ENCODE measurements around the gene EFCAB9. TPM values are rescaled to one million over a fixed set of nuclear protein-coding genes. Genes with fewer than 3 reads are reported as not detected.
"Not testable (repeated sequence)": the region's sequence is repeated elsewhere in the genome, so short reads cannot be mapped to it uniquely, and the experiment has no call there.

Gene EFCAB9
- total and polyA plus RNA-seq, 11 donors: not detected

DNA sequence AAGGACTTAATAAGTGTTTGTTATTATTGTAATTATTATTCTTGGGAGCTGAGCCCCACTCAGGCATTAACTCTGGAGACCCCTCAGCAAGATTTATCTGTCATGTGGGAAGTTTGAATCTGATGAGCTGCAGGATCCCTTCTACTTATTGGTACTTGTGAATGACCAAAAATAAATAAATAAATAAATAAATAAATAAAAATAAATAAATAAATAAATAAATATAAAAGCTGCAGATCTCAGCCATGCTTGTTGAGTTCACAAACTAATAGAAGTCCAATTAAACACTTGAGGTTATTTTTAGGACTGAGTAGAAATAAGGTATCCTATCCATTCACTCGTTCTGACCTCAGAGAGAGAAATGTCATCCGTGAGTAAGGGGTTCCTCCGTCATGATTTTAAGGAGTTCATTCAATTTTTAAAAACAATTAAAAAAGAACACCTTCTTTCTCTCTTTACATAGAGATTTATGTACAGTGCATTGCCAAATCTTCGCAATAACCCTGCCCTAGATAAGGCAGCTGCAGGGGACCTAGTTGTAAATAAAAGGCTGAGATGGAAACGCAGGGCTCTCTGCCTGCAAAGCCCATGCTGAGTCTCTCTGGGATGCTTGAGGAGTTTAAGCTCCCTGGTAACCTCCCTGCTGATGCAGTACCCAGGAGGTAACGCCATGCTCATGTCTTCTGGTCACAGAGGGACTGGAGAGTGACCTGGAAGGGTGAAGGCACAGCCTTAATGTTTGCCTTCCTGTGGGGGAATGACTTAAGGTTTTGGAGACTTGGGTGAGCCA is 1.2 kb downstream of the EFCAB9 start:
- intact Hi-C loops (cut with DNase I): loop anchor here in 1 of 10 donors (10.0 kb wide), 1 partner anchor 100 kb away; no protein-coding TSS in a partner anchor
- WGBS, 4 donors: 62 to 74% (median 66%) methylated on average over 6 of the region's 6 CpGs
- ATAC-seq: no peak

DNA sequence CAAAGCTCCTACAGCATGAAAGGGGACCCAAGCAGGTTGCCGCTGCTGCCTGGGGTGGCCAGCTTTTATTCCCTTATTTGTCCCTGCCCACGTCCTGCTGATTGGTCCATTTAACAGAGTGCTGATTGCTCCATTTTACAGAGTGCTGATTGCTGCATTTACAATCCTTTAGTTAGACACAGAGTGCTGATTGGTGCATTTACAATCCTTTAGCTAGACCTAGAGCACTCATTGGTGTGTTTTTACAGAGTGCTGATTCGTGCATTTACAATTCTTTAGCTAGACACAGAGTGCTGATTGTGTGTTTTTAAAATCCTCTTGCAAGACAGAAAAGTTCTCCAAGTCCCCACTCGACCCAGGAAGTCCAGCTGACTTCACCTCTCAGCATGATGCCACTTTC is 3.8 kb downstream of the EFCAB9 start:
- WGBS, 4 donors: 87 to 92% (median 91%) methylated on average over 4 of the region's 4 CpGs
- not testable (repeated sequence) for ATAC-seq, H3K4me1 ChIP-seq, H3K4me3 ChIP-seq, H3K36me3 ChIP-seq, H3K27ac ChIP-seq, H3K27me3 ChIP-seq, DNase-seq, H3K9me3 ChIP-seq
- intact Hi-C loops (cut with DNase I): loop anchor here in 1 of 10 donors (10.0 kb wide), 1 partner anchor 97 kb away; no protein-coding TSS in a partner anchor

More for the DNA sequence above, 1.2 kb downstream of the EFCAB9 start:
- no peaks in the 10 kb centered on the region for H3K36me3 ChIP-seq
- peaks cover 0 to 5% (median 0%) of the 10 kb centered on the region in 12 donors for H3K4me1 ChIP-seq
- TF ChIP-seq POLR2A (IDR thresholded peaks at IDR 0.05): no peak
- TF ChIP-seq, protein P1, sequence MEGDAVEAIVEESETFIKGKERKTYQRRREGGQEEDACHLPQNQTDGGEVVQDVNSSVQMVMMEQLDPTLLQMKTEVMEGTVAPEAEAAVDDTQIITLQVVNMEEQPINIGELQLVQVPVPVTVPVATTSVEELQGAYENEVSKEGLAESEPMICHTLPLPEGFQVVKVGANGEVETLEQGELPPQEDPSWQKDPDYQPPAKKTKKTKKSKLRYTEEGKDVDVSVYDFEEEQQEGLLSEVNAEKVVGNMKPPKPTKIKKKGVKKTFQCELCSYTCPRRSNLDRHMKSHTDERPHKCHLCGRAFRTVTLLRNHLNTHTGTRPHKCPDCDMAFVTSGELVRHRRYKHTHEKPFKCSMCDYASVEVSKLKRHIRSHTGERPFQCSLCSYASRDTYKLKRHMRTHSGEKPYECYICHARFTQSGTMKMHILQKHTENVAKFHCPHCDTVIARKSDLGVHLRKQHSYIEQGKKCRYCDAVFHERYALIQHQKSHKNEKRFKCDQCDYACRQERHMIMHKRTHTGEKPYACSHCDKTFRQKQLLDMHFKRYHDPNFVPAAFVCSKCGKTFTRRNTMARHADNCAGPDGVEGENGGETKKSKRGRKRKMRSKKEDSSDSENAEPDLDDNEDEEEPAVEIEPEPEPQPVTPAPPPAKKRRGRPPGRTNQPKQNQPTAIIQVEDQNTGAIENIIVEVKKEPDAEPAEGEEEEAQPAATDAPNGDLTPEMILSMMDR (IDR thresholded peaks at IDR 0.05): no peak
- DNase-seq: no peak
- H3K27me3 ChIP-seq: no peaks in the 10 kb centered on the region
- H3K27ac ChIP-seq: no peak overlapping the region
- H3K4me3 ChIP-seq: no peak overlapping the region
- H3K9me3 ChIP-seq: no peaks in the 10 kb centered on the region

DNA sequence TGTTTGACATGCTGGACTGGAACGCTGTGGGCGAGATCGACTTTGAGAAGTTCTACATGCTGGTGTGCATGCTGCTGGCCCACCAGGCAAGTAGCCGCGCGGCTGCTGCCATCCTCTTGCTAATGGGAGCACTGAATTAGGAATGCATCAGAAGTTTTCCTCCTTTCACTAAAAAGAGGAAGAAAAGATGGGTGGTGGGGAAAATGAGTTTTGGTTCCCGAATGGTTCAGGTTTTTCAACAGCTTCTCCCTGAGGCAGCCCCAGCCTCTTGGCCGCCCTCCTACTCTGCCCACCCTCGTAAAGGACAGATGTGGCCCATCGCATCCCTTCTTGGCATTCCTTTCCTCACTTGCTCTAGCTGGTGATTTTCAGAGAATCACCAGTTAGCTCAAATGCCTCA is 5.5 kb downstream of the EFCAB9 start:
- ATAC-seq (no peak), DNase-seq (no peak)
- 87 to 89% (median 87%) methylated on average over 10 of the region's 10 CpGs for WGBS, 4 donors
- no peak overlapping the region for H3K27ac ChIP-seq
- no peak for TF ChIP-seq POLR2A (IDR thresholded peaks at IDR 0.05)
- TF ChIP-seq, protein P1 (IDR thresholded peaks at IDR 0.05): no peak
- intact Hi-C loops (cut with DNase I): loop anchor here in 1 of 10 donors (10.0 kb wide), 1 partner anchor 95 kb away; no protein-coding TSS in a partner anchor
- no peaks in the 10 kb centered on the region for H3K27me3 ChIP-seq
- H3K9me3 ChIP-seq: no peaks in the 10 kb centered on the region
- no peak overlapping the region for H3K4me3 ChIP-seq
- H3K36me3 ChIP-seq: no peaks in the 10 kb centered on the region
- peaks cover 0 to 5% (median 0%) of the 10 kb centered on the region in 12 donors for H3K4me1 ChIP-seq

GRCh38 chr5:172200476-172200875 is 6.5 kb downstream of the EFCAB9 start:
- no peak for ATAC-seq

GRCh38 chr5:172205984-172206383 is 12.0 kb downstream of the EFCAB9 start:
- not testable (repeated sequence) for ATAC-seq
- peaks cover 0 to 21% (median 9%) of the 10 kb centered on the region in 9 donors for H3K36me3 ChIP-seq

More at GRCh38 chr5:172200476-172200875, 6.5 kb downstream of the EFCAB9 start:
- intact Hi-C loops (cut with DNase I): no loop called here
- no peak overlapping the region for H3K27ac ChIP-seq
- WGBS, 4 donors: 88 to 95% (median 90%) methylated on average over 6 of the region's 6 CpGs
- no peak overlapping the region for H3K4me3 ChIP-seq
- no peak for DNase-seq
- peaks cover 0 to 5% (median 0%) of the 10 kb centered on the region in 12 donors for H3K4me1 ChIP-seq
- H3K36me3 ChIP-seq: no peaks in the 10 kb centered on the region
- H3K9me3 ChIP-seq: no peaks in the 10 kb centered on the region
- H3K27me3 ChIP-seq: no peaks in the 10 kb centered on the region
- TF ChIP-seq POLR2A (IDR thresholded peaks at IDR 0.05): no peak
- TF ChIP-seq, protein P1 (IDR thresholded peaks at IDR 0.05): no peak

More at GRCh38 chr5:172205984-172206383, 12.0 kb downstream of the EFCAB9 start:
- intact Hi-C loops (cut with DNase I); H3K4me3 ChIP-seq; H3K9me3 ChIP-seq; DNase-seq; H3K27me3 ChIP-seq; H3K27ac ChIP-seq: not testable (repeated sequence)
- peaks cover 0 to 14% (median 0%) of the 10 kb centered on the region in 12 donors for H3K4me1 ChIP-seq
- 94 to 95% (median 95%) methylated on average over 11 of the region's 11 CpGs for WGBS, 4 donors

All from heart left ventricle (tissue), 16 donors.